RCC 7860 (cell line): ENCODE measurements around the gene NPHP1.
"Not testable (repeated sequence)": the region's sequence is repeated elsewhere in the genome, so short reads cannot be mapped to it uniquely, and the experiment has no call there.

Experiments
- DNase-seq: peaks from one replicate; pipeline ENCODE4 v3.0.0-alpha.2; 2015; ENCODE audit warnings: low spot score
- FAIRE-seq: peaks from 2 replicates; lab custom pipeline; 2012; peaks lifted over from hg19 to GRCh38; lab: Jason Lieb, UNC

The NPHP1 gene

GRCh38 chr2:110140401-110140800 is 64.4 kb downstream of the NPHP1 start:
- no peak for DNase-seq
- FAIRE-seq = no peak

DNA sequence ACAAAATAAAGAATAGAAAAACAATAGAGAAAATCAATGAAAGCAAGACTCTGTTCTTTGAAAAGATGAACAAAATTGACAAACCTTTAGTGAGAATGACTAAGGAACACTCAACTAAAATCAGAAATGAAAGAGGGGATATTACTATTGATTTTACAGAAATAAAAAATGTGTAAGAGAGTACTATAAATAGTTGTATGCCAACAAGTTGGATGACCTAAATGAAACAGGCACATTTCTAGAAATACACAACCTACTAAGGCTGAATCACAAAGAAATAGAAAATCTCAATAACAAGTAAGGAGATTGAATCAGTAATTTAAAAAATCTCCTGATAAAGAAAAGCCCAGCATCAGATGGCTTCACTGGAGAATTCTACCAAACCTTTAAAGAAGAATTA is 70.8 kb downstream of the NPHP1 start:
- FAIRE-seq = no peak
- no peak for DNase-seq

DNA sequence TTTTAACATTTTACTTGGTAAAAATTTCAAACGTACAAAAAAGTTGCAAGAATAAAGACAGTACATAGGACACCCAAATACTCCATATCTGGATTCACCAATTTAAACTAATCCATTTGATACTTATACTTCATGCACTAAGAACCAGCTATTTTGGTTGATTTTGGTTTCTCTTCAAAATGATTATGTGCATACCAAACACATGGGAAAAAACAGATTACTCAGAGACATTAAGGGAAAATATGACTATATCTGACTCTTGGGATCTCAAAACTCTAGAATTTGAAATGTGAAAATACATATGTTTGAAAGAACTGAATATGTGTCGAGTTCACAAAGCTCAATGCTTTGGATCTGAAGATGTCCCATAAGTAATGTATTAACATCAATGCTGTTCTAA is 73.6 kb downstream of the NPHP1 start:
- FAIRE-seq = no peak
- no peak for DNase-seq

- FAIRE-seq (no peak), DNase-seq (no peak)
Measured at GRCh38 chr2:110130757-110131156, 74.1 kb downstream of the NPHP1 start.

DNA sequence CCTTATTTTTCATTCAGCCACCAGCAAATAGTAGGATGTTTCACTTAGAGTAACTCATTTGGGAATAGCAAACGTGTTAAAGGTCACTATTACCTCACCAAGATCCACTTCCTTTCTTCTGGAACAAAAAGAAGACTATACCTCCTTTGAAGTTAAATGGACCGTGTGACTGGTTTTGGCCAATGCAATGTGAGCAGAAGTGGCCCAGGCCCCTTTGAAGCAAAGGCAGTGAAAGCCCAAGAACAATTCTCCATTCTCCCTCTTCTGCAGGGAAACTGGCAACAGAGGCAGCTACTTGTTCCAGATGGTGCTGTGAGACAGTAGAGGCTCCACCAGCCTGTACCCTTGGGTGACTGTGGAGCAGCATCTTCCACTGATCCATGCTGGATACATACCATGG is 77.9 kb downstream of the NPHP1 start:
- DNase-seq (no peak), FAIRE-seq (no peak)

DNA sequence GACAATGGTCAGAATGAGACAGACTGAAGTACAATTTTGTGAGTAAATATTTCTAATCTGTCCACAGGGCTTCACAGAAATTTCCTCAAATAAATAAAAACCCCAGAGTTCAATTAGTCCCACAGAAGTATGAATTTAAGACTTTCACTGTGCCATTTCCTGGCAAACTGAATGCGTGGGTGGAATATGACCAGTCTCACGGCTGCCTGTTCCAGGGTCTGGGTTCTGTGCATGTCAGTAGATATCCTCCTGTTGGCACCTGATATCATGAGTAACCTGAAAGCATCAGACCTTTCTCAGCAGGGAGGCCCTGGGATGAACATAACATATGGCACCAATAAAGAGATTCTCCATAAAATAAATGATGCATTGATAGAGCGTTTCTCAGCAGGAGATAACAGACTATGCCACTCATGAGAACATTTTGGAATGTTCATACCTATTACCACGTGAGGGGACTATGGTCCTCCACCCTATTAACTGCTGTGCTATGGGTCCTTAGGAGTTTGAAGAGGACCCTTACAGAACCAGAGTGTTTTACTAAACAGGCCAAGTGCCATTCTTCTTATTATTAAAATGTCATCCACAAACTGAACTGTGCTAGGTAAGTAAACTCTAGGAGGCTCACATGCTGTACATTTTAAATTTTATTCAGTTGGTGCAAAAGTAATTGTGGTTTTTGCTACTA is 78.6 kb downstream of the NPHP1 start:
- FAIRE-seq (no peak), DNase-seq (no peak)

- FAIRE-seq (no peak), DNase-seq (no peak)
Measured at GRCh38 chr2:110124939-110125691, 79.7 kb downstream of the NPHP1 start.

DNA sequence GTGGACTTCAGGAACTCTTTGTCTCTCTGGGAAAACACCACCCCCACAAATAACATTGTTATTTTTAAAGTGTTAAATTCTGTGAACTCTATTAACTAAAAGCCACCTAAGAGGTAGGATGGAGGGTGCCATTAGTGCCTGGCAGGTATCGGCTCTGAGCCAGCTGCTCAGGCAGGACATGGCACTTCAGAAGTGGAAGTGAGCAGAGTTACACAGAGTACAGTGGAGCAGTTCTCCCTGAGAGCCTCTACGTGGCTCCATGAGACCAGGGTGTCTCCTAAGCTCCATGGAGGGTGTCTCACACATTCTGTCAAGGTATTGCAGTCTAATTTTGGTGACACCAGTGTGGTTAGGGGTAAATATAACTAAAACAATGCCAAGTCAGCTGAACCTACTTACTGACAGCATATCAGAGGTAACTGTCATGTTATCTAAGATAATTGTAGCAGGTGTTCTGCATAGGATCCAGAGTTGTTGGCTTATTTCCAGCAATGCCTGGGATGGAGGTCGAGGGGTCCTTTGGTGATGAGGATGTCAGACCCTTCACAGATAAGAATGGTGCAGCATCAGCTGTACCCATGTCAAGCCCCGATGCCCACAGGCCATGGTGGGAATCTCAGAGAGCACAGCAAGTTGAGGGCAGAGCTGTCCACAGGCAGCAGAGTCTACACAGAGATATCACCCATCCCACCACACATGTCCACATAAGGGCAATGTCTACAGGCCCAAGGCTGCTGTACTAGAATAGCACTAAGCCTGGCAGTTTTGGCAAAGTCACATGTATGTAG is 80.6 kb downstream of the NPHP1 start:
- no peak for FAIRE-seq

GRCh38 chr2:110121592-110121991 is 83.2 kb downstream of the NPHP1 start:
- no peak for DNase-seq
- no peak for FAIRE-seq

More for the DNA sequence above, 80.6 kb downstream of the NPHP1 start:
- DNase-seq = no peak

GRCh38 chr2:110121052-110121334 is 83.8 kb downstream of the NPHP1 start:
- no peak for DNase-seq
- no peak for FAIRE-seq

GRCh38 chr2:110120171-110121051 is 84.4 kb downstream of the NPHP1 start:
- FAIRE-seq (no peak), DNase-seq (no peak)

DNA sequence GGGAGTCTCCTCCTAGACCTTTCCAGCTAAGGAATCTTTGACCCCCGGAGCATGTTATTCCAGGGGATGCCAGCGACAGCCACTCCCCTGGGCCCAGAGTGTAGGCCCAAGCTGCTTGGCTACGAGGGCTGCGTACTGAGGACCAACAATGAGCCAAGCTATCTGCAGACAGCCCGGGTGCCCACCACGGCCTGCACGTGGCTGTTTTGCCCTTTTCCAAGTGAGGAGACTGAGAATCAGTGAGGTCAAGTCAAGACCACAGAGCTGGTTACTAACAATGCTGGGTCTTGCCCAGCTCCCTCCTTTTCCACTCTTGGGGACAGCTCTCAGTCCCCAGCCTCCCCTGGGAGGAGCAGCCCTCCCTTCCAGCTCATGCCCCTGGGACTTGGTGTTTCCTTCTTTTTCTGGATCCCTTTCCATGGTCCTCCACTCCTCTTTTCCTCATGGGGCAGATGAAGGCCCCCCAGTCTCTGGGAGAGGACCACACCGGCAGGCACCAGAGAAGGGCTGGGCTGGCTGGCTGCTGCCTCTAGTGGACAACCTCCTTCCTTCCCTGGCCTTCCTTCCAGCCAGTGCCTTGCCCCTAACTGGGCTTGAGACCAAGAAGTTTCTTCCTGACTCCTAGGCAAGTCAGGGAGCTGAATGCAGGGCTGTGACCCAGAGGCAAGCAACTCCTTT is 88.6 kb downstream of the NPHP1 start:
- FAIRE-seq = no peak

GRCh38 chr2:110115291-110116032 is 89.4 kb downstream of the NPHP1 start, which contains the start of gene MALL:
TSS of gene MALL (minus strand) at chr2:110115822. CDS start at chr2:110115792, 30 bp downstream.
- DNase-seq (no peak), FAIRE-seq (no peak)

More for the DNA sequence above, 88.6 kb downstream of the NPHP1 start:
- DNase-seq = no peak

GRCh38 chr2:110114831-110115255 is 90.0 kb downstream of the NPHP1 start:
- no peak for FAIRE-seq
- DNase-seq = no peak

DNA sequence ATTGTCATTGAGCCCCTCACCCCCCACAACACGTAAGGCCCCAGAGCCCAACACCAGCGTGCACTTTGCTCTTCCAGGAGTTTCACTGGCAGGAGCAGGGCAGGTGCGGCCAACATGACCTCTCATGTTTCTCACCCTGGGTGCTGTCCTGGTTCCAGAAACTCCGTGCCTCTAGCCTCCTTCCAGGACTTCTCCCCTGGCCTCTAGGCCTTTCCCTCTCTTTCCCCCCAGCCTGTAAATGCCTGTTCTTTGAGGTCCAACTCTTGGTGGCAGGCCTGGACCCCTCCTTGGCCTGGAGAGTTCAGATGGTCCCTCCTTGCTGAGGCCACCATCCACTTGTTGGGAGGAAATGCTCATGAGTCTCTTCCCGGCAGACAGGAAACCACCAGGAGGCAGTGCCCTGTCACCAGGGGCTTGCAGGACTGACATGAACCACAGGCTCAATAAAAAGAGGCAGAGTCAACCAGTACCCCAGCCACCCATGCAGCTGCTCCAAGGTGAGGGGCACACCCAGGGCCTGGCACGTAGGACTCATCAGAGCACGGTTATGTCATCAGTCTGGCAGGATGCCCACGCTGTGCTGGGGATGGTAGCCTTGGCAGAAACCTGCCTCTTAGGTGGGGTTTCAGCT is 90.7 kb downstream of the NPHP1 start:
- DNase-seq = peak; percentile 77
- no peak for FAIRE-seq

DNA sequence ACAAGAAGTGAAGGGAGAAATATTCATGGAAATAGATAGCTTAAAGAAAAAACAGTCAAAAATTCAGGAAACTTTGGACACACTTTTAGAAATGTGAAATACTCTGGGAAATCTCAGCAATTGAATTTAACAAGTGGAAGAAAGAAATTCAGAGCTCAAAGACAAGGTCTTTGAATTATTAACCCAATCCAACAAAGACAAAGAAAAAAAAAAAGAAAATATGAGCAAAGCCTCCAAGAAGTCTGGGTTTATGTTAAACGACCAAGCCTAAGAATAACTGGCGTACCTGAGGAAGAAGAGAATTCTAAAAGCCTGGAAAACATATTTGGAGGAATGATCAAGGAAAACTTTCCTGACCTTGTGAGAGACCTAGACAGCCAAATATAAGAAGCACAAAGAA is 96.5 kb downstream of the NPHP1 start:
- not testable (repeated sequence) for FAIRE-seq, DNase-seq

GRCh38 chr2:110107092-110108079 is 97.4 kb downstream of the NPHP1 start:
- FAIRE-seq (no peak), DNase-seq (no peak)

- DNase-seq (peak; percentile 52), FAIRE-seq (no peak)
Measured at GRCh38 chr2:110106642-110107041, 98.2 kb downstream of the NPHP1 start.
